ENCODE results near the gene NOX3. TPM values are rescaled to one million over a fixed set of nuclear protein-coding genes. Genes with fewer than 3 reads are reported as not detected.

NOX3 gene
- total and polyA plus RNA-seq, 2 donors (not counting 3 experiments of a cell fraction or from before 2014, with no cell fraction given) = not detected

GRCh38 chr6:155377061-155377460 is 78.6 kb downstream of the NOX3 start:
- no peaks in the 10 kb centered on the region for H3K27me3 ChIP-seq (ENCODE audit: control insufficient read depth in 2 of 2, insufficient read depth in 2 of 2, low read length in 2 of 2)
- H3K4me1 ChIP-seq (ENCODE audit: control insufficient read depth, extremely low read depth, insufficient read depth, low read length) = no peaks in the 10 kb centered on the region
- no peak overlapping the region for H2AFZ ChIP-seq (ENCODE audit: low read depth, low read length)
- H3K79me2 ChIP-seq (ENCODE audit: control insufficient read depth, insufficient read depth, low read length) = no peaks in the 10 kb centered on the region
- ChIA-PET CTCF (no interaction called here), POLR2A (no interaction called here)
- dilution Hi-C loops (cut with MboI; ENCODE audit: extremely low pct_ligation_motif_present, low sequenced_read_pairs) = no loop called here
- FAIRE-seq = no peak
- H3K4me3 ChIP-seq (replicated peaks in 1 of 3; ENCODE audit: insufficient read depth in 1 of 3, low read depth in 1 of 3, low read length in 3 of 3) = no peak overlapping the region
- no peak for DNase-seq (ENCODE audit: low read depth, low spot score)
- intact Hi-C loops (cut with micrococcal nuclease) = no loop called here
- H3K9me3 ChIP-seq (replicated peaks; ENCODE audit: control insufficient read depth, insufficient read depth, low read length) = no peaks in the 10 kb centered on the region
- no peaks in the 10 kb centered on the region for H3K36me3 ChIP-seq (ENCODE audit: control insufficient read depth in 2 of 2, extremely low read depth in 1 of 2, insufficient read depth in 2 of 2, low read length in 2 of 2)
- H3K9me1 ChIP-seq (replicated peaks; ENCODE audit: control insufficient read depth, extremely low read depth, insufficient read depth, low read length) = no peaks in the 10 kb centered on the region
- no peak overlapping the region for H3K9ac ChIP-seq (replicated peaks; ENCODE audit: extremely low read depth, insufficient read depth, low read length)
- H3K27ac ChIP-seq (ENCODE audit: insufficient read depth, low read depth, low read length) = no peak overlapping the region
- H4K20me1 ChIP-seq (replicated peaks; ENCODE audit: control insufficient read depth, extremely low read depth, insufficient read depth, low read length) = no peaks in the 10 kb centered on the region
- no peak overlapping the region for H3K4me2 ChIP-seq (ENCODE audit: insufficient read depth, low read length)
- no TSS peak for BruUV-seq (replicated peaks)
- no peak for TF ChIP-seq CTCF (IDR thresholded peaks at IDR 0.05; ENCODE audit: extremely low read depth in 1 of 2, insufficient read depth in 1 of 2, low read depth in 1 of 2, low read length in 2 of 2)
- TF ChIP-seq POLR2A (IDR thresholded peaks at IDR 0.05; ENCODE audit: low read depth, low read length) = no peak
- TF ChIP-seq JUN (IDR thresholded peaks at IDR 0.05; ENCODE audit: borderline replicate concordance, insufficient read depth, insufficient read length, low read depth) = no peak
- no peak for TF ChIP-seq GATA2 (IDR thresholded peaks at IDR 0.05; ENCODE audit: insufficient read depth, insufficient read length, low read depth, low read length)
- TF ChIP-seq EZH2 (IDR thresholded peaks at IDR 0.05; ENCODE audit: borderline replicate concordance, low read depth, low read length, severe bottlenecking) = no peak
- no peak for TF ChIP-seq POLR2AphosphoS5 (IDR thresholded peaks at IDR 0.05; ENCODE audit: insufficient read depth, low read depth, low read length)
- TF ChIP-seq FOS (IDR thresholded peaks at IDR 0.05; ENCODE audit: borderline replicate concordance, insufficient read depth, low read length) = no peak
- TF ChIP-seq, protein P1, sequence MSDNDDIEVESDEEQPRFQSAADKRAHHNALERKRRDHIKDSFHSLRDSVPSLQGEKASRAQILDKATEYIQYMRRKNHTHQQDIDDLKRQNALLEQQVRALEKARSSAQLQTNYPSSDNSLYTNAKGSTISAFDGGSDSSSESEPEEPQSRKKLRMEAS (IDR thresholded peaks at IDR 0.05; ENCODE audit: insufficient read depth, insufficient read length) = no peak
- no peak for TF ChIP-seq MYC (IDR thresholded peaks at IDR 0.05; ENCODE audit: low read depth, low read length)

Measured in endothelial cell of umbilical vein (primary cell).